Measurements from ENCODE around the gene GLP1R. TPM values are rescaled to one million over a fixed set of nuclear protein-coding genes. Genes with fewer than 3 reads are reported as not detected.

Gene GLP1R
- total RNA-seq, 1 experiment from 2014 or later, result not detected

DNA sequence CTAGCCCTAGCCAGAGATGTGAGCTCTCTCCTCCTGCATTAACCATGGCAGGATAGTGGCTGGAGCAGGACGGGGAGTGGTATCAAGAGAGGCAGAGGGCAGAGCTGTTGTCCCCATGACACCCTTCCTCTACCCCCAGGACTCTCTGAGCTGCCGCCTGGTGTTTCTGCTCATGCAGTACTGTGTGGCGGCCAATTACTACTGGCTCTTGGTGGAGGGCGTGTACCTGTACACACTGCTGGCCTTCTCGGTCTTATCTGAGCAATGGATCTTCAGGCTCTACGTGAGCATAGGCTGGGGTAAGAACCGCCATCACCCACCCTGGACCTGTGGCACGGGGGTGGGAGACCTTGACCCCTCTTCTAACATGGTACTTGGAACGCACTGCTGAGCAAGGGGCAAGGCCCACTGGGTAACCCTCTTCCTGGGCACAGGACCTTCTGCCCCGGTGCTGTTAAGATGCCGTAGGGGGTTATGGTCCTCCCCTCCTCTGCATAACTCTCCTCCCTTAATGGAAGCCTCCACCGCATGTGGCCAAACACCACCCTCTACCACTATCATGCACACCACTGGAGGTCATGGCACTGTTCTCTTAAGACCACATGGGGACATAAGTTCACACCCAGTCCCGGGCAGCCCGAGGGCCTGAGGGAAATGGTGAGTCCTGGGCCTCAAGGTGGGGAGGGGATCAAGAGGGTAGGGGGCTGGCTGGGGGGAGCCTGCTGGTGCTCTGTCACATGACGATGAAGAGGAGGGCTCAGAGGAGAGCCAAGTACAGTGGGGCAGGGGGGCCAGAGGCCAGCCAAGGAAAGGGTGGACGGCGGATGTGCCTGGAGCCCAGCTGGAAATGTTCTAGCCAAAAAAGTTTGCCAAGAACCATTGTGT, 25.1 kb downstream of the GLP1R start:
- Histone ChIP-seq H3K9me3 (ENCODE audit: low read length) (no peaks in the 10 kb centered on the region), H3K36me3 (ENCODE audit: low read depth, low read length) (no peaks in the 10 kb centered on the region), H3K4me2 (ENCODE audit: low read length) (no peak overlapping the region), H2AFZ (ENCODE audit: low read length) (no peak overlapping the region), H3F3A (ENCODE audit: low read length, unreplicated experiment) (no peaks in the 10 kb centered on the region), H3K79me2 (ENCODE audit: low read length) (no peaks in the 10 kb centered on the region), H3K9me2 (replicated peaks; ENCODE audit: low read length) (no peaks in the 10 kb centered on the region), H3K27me3 (ENCODE audit: low read length) (peaks cover 67% of the 10 kb centered on the region), H3K4me3 (ENCODE audit: low read length) (no peak overlapping the region), H3K4me1 (ENCODE audit: insufficient read depth, low read length) (no peaks in the 10 kb centered on the region), H3K27ac (ENCODE audit: low read length) (no peak overlapping the region), H3K9ac (ENCODE audit: low read length) (no peak overlapping the region), H4K20me1 (ENCODE audit: low read length) (no peaks in the 10 kb centered on the region)
- POLR2A ChIA-PET (ENCODE audit: unreplicated experiment), result no interaction called here
- intact Hi-C loops (cut with micrococcal nuclease), result no loop called here
- BruUV-seq (replicated peaks), result no TSS peak
- ATAC-seq (no peak), DNase-seq (no peak)
- CTCF ChIA-PET, result no interaction called here
- TF ChIP-seq EZH2 (IDR thresholded peaks at IDR 0.05; ENCODE audit: low read length, unreplicated experiment) (no peak), CTCF (conservative IDR thresholded peaks at IDR 0.05; ENCODE audit: low read depth, low read length) (no peak), EZH2phosphoT487 (IDR thresholded peaks at IDR 0.05; ENCODE audit: borderline replicate concordance, low read length) (no peak)

DNA sequence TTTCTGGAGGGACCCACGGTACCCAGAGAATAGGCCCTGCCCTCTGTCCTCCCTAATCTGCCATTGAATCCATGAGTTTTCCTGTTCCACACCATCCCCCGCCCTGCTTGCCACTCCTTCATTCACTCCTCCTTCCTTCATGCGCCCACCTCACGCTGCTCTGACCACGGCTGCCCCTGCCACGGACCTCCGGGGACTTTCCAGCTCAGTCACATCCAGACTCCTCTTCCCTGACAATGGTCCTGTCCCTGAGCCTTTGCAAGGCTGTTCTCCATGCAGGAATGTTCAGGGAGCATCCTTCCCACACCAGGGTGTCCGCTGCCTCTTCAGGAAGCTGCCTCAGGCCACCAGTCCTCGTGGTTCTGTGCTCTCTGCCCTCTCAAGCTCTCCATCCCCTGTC, 25.9 kb downstream of the GLP1R start:
- no peaks in the 10 kb centered on the region for H3K9me3 ChIP-seq (ENCODE audit: low read length)
- no peak overlapping the region for H3K4me2 ChIP-seq (ENCODE audit: low read length)
- H3K9me2 ChIP-seq (replicated peaks; ENCODE audit: low read length), result no peaks in the 10 kb centered on the region
- H2AFZ ChIP-seq (ENCODE audit: low read length), result no peak overlapping the region
- ChIA-PET CTCF (no interaction called here), POLR2A (ENCODE audit: unreplicated experiment) (no interaction called here)
- no peak for TF ChIP-seq EZH2 (IDR thresholded peaks at IDR 0.05; ENCODE audit: low read length, unreplicated experiment)
- no peak for TF ChIP-seq EZH2phosphoT487 (IDR thresholded peaks at IDR 0.05; ENCODE audit: borderline replicate concordance, low read length)
- no peak for TF ChIP-seq CTCF (conservative IDR thresholded peaks at IDR 0.05; ENCODE audit: low read depth, low read length)
- H3K27me3 ChIP-seq (ENCODE audit: low read length), result peaks cover 63% of the 10 kb centered on the region
- no peaks in the 10 kb centered on the region for H3K4me1 ChIP-seq (ENCODE audit: insufficient read depth, low read length)
- intact Hi-C loops (cut with micrococcal nuclease), result no loop called here
- no peaks in the 10 kb centered on the region for H4K20me1 ChIP-seq (ENCODE audit: low read length)
- no peak overlapping the region for H3K27ac ChIP-seq (ENCODE audit: low read length)
- no peaks in the 10 kb centered on the region for H3F3A ChIP-seq (ENCODE audit: low read length, unreplicated experiment)
- ATAC-seq, result no peak
- H3K36me3 ChIP-seq (ENCODE audit: low read depth, low read length), result no peaks in the 10 kb centered on the region
- H3K79me2 ChIP-seq (ENCODE audit: low read length), result no peaks in the 10 kb centered on the region
- no peak for DNase-seq
- BruUV-seq (replicated peaks), result no TSS peak
- H3K9ac ChIP-seq (ENCODE audit: low read length), result no peak overlapping the region
- no peak overlapping the region for H3K4me3 ChIP-seq (ENCODE audit: low read length)

GRCh38 chr6:39075010-39075686, 26.6 kb downstream of the GLP1R start:
- BruUV-seq (replicated peaks), result no TSS peak
- POLR2A ChIA-PET (ENCODE audit: unreplicated experiment), result no interaction called here

More at GRCh38 chr6:39075010-39075686, 26.6 kb downstream of the GLP1R start:
- Histone ChIP-seq H3K4me1 (ENCODE audit: insufficient read depth, low read length) (no peaks in the 10 kb centered on the region), H2AFZ (ENCODE audit: low read length) (no peak overlapping the region), H3K9me3 (ENCODE audit: low read length) (no peaks in the 10 kb centered on the region), H3K27me3 (ENCODE audit: low read length) (peaks cover 57% of the 10 kb centered on the region), H3K4me2 (ENCODE audit: low read length) (no peak overlapping the region), H3F3A (ENCODE audit: low read length, unreplicated experiment) (no peaks in the 10 kb centered on the region), H4K20me1 (ENCODE audit: low read length) (no peaks in the 10 kb centered on the region), H3K9ac (ENCODE audit: low read length) (no peak overlapping the region), H3K9me2 (replicated peaks; ENCODE audit: low read length) (no peaks in the 10 kb centered on the region), H3K27ac (ENCODE audit: low read length) (no peak overlapping the region), H3K4me3 (ENCODE audit: low read length) (no peak overlapping the region), H3K79me2 (ENCODE audit: low read length) (no peaks in the 10 kb centered on the region), H3K36me3 (ENCODE audit: low read depth, low read length) (no peaks in the 10 kb centered on the region)
- TF ChIP-seq CTCF (conservative IDR thresholded peaks at IDR 0.05; ENCODE audit: low read depth, low read length) (no peak), EZH2 (IDR thresholded peaks at IDR 0.05; ENCODE audit: low read length, unreplicated experiment) (no peak), EZH2phosphoT487 (IDR thresholded peaks at IDR 0.05; ENCODE audit: borderline replicate concordance, low read length) (no peak)
- DNase-seq (no peak), ATAC-seq (no peak)
- CTCF ChIA-PET, result no interaction called here
- intact Hi-C loops (cut with micrococcal nuclease), result no loop called here
